SK-N-SH treated with all-trans-retinoic acid at 6 μM for 48 hours (cell line): ENCODE results near the gene GSG1L.

ENCODE experiments used
- BACH2 ChIP-seq: fragments of 250-450 bp; sonication (Bioruptor Pico); IDR thresholded peaks from 2 replicates; pipeline ENCODE4 v1.9.0; 2021; ENCODE audit warnings: mild to moderate bottlenecking, borderline replicate concordance
- OSR1 ChIP-seq: fragments of 250-450 bp; sonication (Bioruptor Pico); IDR thresholded peaks from 2 replicates; pipeline ENCODE4 v1.8.0; 2022; ENCODE audit warnings: moderate library complexity, mild to moderate bottlenecking, inconsistent platforms
- PATZ1 ChIP-seq: fragments of 250-450 bp; sonication (Bioruptor Pico); IDR thresholded peaks from 2 replicates; pipeline ENCODE4 v1.8.0; 2020; ENCODE audit warnings: mild to moderate bottlenecking, moderate library complexity, borderline replicate concordance
- POU6F1 ChIP-seq: fragments of 250-450 bp; sonication (Bioruptor Pico); IDR thresholded peaks from 2 replicates; pipeline ENCODE4 v1.8.0; 2021; ENCODE audit warnings: low read depth, mild to moderate bottlenecking, moderate library complexity, borderline replicate concordance
- PPARA ChIP-seq: fragments of 250-450 bp; sonication (Bioruptor Pico); IDR thresholded peaks from 2 replicates; pipeline ENCODE4 v1.5.0; 2020; ENCODE audit warnings: mild to moderate bottlenecking, borderline replicate concordance
- RARB ChIP-seq: fragments of 250-450 bp; sonication (Bioruptor Pico); IDR thresholded peaks from 2 replicates; pipeline ENCODE4 v1.8.0; 2021; ENCODE audit warnings: mild to moderate bottlenecking, moderate library complexity
- SNAI2 ChIP-seq: fragments of 250-450 bp; sonication (Bioruptor Pico); IDR thresholded peaks from 2 replicates; pipeline ENCODE4 v1.5.0; 2020; ENCODE audit warnings: mild to moderate bottlenecking, moderate library complexity
- TCF4 ChIP-seq: fragments of 250-450 bp; sonication (Bioruptor Pico); IDR thresholded peaks from 2 replicates; pipeline ENCODE4 v1.8.0; 2021; ENCODE audit warnings: mild to moderate bottlenecking, moderate library complexity, borderline replicate concordance
- TOX ChIP-seq: fragments of 250-450 bp; sonication (Bioruptor Pico); IDR thresholded peaks from 2 replicates; pipeline ENCODE4 v1.8.0; 2021; ENCODE audit warnings: mild to moderate bottlenecking, moderate library complexity, borderline replicate concordance
- ZNF565 ChIP-seq: fragments of 450-650 bp; formaldehyde crosslinking; conservative IDR thresholded peaks from 2 replicates; pipeline ENCODE4 v1.5.0; 2020; ENCODE audit warnings: low read depth, mild to moderate bottlenecking, moderate library complexity
- ZNF70 ChIP-seq: fragments of 450-650 bp; formaldehyde crosslinking; IDR thresholded peaks from 2 replicates; pipeline ENCODE4 v1.5.0; 2020; ENCODE audit warnings: mild to moderate bottlenecking, moderate library complexity
- ZNF8 ChIP-seq: fragments of 450-650 bp; formaldehyde crosslinking; IDR thresholded peaks from 2 replicates; pipeline ENCODE4 v1.5.0; 2020; ENCODE audit warnings: mild to moderate bottlenecking, moderate library complexity

GRCh38 chr16:27820646-27821345 lies 242.7 kb downstream of the GSG1L start:
- TF ChIP-seq BACH2 (CRISPR knock-in tag), result no peak
- TF ChIP-seq SNAI2 (CRISPR knock-in tag), result no peak
- no peak for TF ChIP-seq ZNF565
- TF ChIP-seq RARB, result no peak
- no peak for TF ChIP-seq TOX (CRISPR knock-in tag)
- no peak for TF ChIP-seq PATZ1
- TF ChIP-seq ZNF70 (CRISPR knock-in tag), result no peak
- TF ChIP-seq POU6F1 (CRISPR knock-in tag), result no peak
- no peak for TF ChIP-seq PPARA
- no peak for TF ChIP-seq OSR1
- TF ChIP-seq TCF4, result no peak
- no peak for TF ChIP-seq ZNF8 (CRISPR knock-in tag)
